Effector memory CD8-positive, alpha-beta T cell (primary cell): ENCODE results near the gene TEPSIN.
A peak's percentile ranks its signal among the peaks of the same experiment; 100 is the strongest.

Experiments
- ATAC-seq: fragments of 150-1000 bp; cut with Tn5 transposase; replicated peaks from 2 replicates; pipeline ENCODE4 v1.10.0; 2021; ENCODE audit warnings: mild to moderate bottlenecking, moderate library complexity
- DNase-seq, 3 experiments: peaks; one replicate each; pipeline ENCODE4 v3.0.0; 2021
- H3K27ac Mint-ChIP-seq, 2 donors: one replicate each; pipeline ENCODE4 v1.8.0; 2022; ENCODE audit warnings: mild to moderate bottlenecking in 2 of 2, mixed read lengths in 2 of 2, moderate library complexity in 2 of 2
- H3K27me3 Mint-ChIP-seq, 2 donors: one replicate each; pipeline ENCODE4 v1.8.0; 2022; ENCODE audit warnings: mixed read lengths in 2 of 2
- H3K36me3 Mint-ChIP-seq: one replicate; pipeline ENCODE4 v1.8.0; 2022; ENCODE audit warnings: mild to moderate bottlenecking, moderate library complexity, mixed read lengths; ENCODE audit not compliant: insufficient read depth
- H3K4me1 Mint-ChIP-seq, 2 donors: one replicate each; pipeline ENCODE4 v1.8.0; 2022; ENCODE audit warnings: low read depth in 2 of 2, mixed read lengths in 2 of 2
- H3K4me3 Mint-ChIP-seq, 2 donors: one replicate each; pipeline ENCODE4 v1.8.0; 2022; ENCODE audit warnings: mild to moderate bottlenecking in 2 of 2, mixed read lengths in 2 of 2, moderate library complexity in 2 of 2
- H3K9me3 Mint-ChIP-seq, 2 donors: one replicate each; pipeline ENCODE4 v1.8.0; 2022; ENCODE audit warnings: mixed read lengths in 2 of 2

TEPSIN gene

DNA sequence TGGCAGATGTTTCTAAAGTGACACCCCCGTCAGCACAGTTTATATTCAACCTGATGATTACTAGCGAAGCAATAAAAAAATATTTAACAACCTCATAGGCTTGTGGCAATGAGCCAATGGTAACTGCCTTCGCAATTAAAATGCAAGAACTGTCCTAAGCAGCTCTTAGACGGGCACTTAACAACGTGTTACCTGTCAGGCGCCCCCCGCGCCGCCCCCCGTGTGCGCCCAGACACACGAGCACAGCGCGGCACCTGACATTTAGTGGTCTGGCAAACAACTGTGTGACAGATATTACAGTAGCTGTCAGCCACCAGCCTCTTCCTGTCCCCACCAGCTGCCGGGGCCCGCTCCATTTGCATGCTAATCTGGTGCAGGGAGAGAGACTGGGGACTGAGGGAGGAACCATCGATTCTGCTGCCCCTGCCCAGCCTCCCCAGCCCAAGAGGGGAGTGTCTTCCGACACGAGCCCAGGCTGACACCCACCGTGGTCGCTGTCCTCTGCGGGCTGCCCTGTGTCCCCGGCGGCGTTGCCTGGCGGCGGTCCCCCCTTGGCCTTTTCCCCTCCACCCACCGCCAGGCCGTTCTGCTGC lies 12.9 kb upstream of the TEPSIN start:
- H3K9me3 Mint-ChIP-seq = no peaks in the 10 kb centered on the region
- H3K4me1 Mint-ChIP-seq = peaks cover 14 to 17% of the 10 kb centered on the region in 2 donors
- peaks cover 36% of the 10 kb centered on the region for H3K36me3 Mint-ChIP-seq
- peak overlapping the region in 1 of 2 donors; percentile 83 for H3K27ac Mint-ChIP-seq
- peak in 1 of 3 experiments; percentile 30 for DNase-seq
- no peaks in the 10 kb centered on the region for H3K27me3 Mint-ChIP-seq
- peak; percentile 57 for ATAC-seq
- peak overlapping the region in 1 of 2 donors; percentile 22 for H3K4me3 Mint-ChIP-seq

DNA sequence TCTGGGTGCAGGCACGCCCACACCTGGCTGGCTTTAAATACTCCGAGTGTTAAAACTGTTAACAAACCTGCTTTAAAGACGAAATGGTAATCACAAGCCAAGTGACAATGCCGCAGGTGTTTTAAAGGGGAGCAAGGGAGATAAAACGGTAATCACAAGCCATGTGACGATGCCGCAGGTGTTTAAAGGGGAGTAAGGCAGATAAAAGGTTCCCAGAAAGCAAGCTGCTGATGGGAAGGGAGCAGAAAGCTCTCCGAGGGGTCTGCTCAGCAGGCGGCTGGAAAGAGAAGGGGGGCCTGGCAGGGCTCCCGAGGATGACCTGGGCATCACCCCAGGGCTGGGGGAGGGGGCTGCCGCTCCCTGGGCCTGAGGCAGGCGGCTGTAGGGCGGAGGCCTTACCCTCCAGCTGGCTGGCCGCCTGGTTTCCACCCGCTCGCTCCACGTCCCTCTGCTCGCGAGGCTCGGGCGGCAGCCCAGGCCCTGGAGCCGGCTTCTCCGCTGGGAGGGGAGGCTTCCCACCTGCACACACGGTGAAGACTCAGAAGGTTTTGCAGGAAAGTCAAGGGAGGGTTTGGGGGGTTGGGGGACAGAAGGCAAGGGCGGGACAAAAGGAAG lies 12.3 kb upstream of the TEPSIN start:
- ATAC-seq (no peak), DNase-seq (no peak)
- Mint-ChIP-seq H3K4me3 (peak overlapping the region in 1 of 2 donors; percentile 22), H3K27ac (peak overlapping the region in 1 of 2 donors; percentile 19), H3K4me1 (peaks cover 15 to 17% of the 10 kb centered on the region in 2 donors), H3K27me3 (no peaks in the 10 kb centered on the region), H3K9me3 (no peaks in the 10 kb centered on the region), H3K36me3 (peaks cover 36% of the 10 kb centered on the region)

- no peak overlapping the region for H3K4me3 Mint-ChIP-seq
- DNase-seq (no peak), ATAC-seq (no peak)
- no peaks in the 10 kb centered on the region for H3K9me3 Mint-ChIP-seq
- peaks cover 15 to 17% of the 10 kb centered on the region in 2 donors for H3K4me1 Mint-ChIP-seq
- peaks cover 36% of the 10 kb centered on the region for H3K36me3 Mint-ChIP-seq
- no peaks in the 10 kb centered on the region for H3K27me3 Mint-ChIP-seq
- H3K27ac Mint-ChIP-seq = peak overlapping the region in 1 of 2 donors; percentile 62
These were observed 11.6 kb upstream of the TEPSIN start for GRCh38 chr17:81250286-81251093.

DNA sequence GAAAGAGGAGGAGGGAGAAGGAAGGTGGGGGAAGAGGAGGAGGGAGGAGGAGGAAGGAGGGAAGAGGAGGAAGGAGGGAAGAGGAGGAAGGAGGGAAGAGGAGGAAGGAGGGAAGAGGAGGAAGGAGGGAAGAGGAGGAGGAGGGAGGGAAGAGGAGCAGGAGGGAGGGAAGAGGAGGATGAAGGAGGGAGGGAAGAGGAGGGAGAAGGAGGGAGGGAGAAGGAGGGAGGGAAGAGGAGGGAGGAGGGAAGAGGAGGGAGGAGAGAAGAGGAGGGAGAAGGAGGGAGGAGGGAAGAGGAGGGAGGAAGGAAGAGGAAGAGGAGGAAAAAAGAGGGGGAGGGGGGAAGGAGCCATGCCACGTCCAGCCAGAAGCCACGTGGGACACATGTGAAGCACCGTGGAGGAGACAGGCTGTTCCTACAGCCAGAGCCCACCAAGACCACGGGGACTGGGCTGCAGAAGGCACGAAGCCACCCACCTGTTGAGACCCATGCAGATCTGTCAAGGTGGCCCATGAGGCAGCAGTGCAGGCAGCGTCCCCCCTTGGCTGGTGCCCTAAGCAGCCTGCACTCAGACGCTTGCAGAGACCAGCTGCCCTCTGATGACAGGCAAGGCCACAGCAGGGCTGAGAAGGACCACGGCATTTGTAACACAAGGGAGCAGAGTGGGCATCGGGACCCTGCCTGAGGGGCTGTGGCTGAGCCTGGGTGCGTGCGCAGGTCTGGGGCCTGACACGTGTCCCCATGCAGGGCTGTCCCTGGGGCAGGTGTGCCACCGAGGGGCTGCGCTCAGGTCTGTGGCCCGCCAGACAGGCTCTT lies 10.6 kb upstream of the TEPSIN start:
- peaks cover 17% of the 10 kb centered on the region in 2 donors for H3K4me1 Mint-ChIP-seq
- peak overlapping the region in 1 of 2 donors; percentile 62 for H3K27ac Mint-ChIP-seq
- ATAC-seq (no peak), DNase-seq (no peak)
- no peaks in the 10 kb centered on the region for H3K9me3 Mint-ChIP-seq
- no peaks in the 10 kb centered on the region for H3K27me3 Mint-ChIP-seq
- H3K4me3 Mint-ChIP-seq = no peak overlapping the region
- peaks cover 34% of the 10 kb centered on the region for H3K36me3 Mint-ChIP-seq

DNA sequence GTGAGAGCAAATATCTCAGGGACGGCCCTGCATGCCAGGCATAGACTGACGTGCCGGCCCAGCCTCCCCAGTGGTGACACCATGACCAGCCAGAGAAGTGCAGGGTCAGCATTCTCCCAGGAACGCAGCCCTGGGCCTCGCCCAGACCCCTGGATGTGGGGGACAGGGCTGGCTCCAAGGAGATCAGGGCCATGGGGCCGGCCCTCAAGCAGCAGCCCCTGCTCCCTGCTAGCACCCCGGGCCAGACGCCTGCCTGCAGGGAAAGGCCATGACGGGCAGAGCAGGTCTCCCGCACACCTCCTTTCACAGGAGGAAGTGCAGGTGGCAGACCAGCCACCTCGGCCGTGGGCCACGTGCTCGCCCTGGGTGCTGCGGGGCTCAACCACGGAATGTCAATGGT lies 9.8 kb upstream of the TEPSIN start:
- H3K27me3 Mint-ChIP-seq = no peaks in the 10 kb centered on the region
- ATAC-seq (no peak), DNase-seq (no peak)
- no peaks in the 10 kb centered on the region for H3K9me3 Mint-ChIP-seq
- H3K4me1 Mint-ChIP-seq = peaks cover 12 to 13% of the 10 kb centered on the region in 2 donors
- no peak overlapping the region for H3K4me3 Mint-ChIP-seq
- peak overlapping the region in 1 of 2 donors; percentile 58 for H3K27ac Mint-ChIP-seq
- peaks cover 29% of the 10 kb centered on the region for H3K36me3 Mint-ChIP-seq

DNA sequence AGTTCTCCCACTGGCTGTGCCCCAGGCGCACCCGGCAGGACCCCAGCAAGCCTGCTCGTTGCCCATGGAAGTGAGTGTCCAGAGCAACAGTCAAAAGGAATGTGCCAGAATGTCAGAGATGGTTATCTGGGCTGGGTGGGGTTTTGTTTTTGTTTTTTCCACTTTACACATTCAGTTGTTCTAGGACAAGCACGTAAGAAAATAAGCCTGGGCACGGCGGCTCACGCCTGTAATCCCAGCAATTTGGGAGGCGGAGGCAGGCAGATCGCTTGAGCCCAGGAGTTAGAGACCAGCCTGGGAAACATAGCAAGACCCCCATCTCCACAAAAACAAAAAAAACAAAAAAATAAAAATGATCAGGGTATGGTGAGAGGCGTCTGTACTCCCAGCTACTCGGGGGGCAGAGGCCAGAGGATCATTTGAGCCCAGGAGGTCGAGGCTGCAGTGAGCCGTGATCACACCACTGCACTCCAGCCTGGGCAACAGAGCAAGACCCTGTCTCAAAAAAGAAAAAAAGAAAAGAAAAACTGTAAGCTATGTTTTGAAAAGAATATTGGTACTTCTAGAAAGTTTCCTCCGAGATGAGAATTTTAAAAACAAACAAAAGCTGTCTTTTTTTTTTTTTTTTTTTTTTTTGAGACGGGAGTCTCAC lies 8.6 kb upstream of the TEPSIN start:
- peaks cover 19% of the 10 kb centered on the region for H3K36me3 Mint-ChIP-seq
- DNase-seq = no peak
- peaks cover 4 to 6% of the 10 kb centered on the region in 2 donors for H3K4me1 Mint-ChIP-seq
- no peaks in the 10 kb centered on the region for H3K27me3 Mint-ChIP-seq
- H3K27ac Mint-ChIP-seq = no peak overlapping the region
- ATAC-seq = no peak
- no peaks in the 10 kb centered on the region for H3K9me3 Mint-ChIP-seq
- H3K4me3 Mint-ChIP-seq = no peak overlapping the region

- H3K4me1 Mint-ChIP-seq = peaks cover 6 to 11% of the 10 kb centered on the region in 2 donors
- H3K9me3 Mint-ChIP-seq = no peaks in the 10 kb centered on the region
- H3K27me3 Mint-ChIP-seq = no peaks in the 10 kb centered on the region
- no peak overlapping the region for H3K27ac Mint-ChIP-seq
- ATAC-seq (no peak), DNase-seq (no peak)
- no peak overlapping the region for H3K4me3 Mint-ChIP-seq
- peaks cover 15% of the 10 kb centered on the region for H3K36me3 Mint-ChIP-seq
These were observed 8.0 kb upstream of the TEPSIN start for GRCh38 chr17:81246679-81247338.

- Mint-ChIP-seq H3K27me3 (no peaks in the 10 kb centered on the region), H3K4me1 (peaks cover 11 to 16% of the 10 kb centered on the region in 2 donors), H3K9me3 (no peaks in the 10 kb centered on the region), H3K36me3 (peaks cover 16% of the 10 kb centered on the region), H3K4me3 (no peak overlapping the region), H3K27ac (no peak overlapping the region)
- ATAC-seq (no peak), DNase-seq (no peak)
These were observed 7.5 kb upstream of the TEPSIN start for GRCh38 chr17:81246343-81246670.

GRCh38 chr17:81245665-81246342 lies 6.9 kb upstream of the TEPSIN start:
- peaks cover 16 to 21% of the 10 kb centered on the region in 2 donors for H3K4me1 Mint-ChIP-seq
- no peak overlapping the region for H3K4me3 Mint-ChIP-seq
- no peaks in the 10 kb centered on the region for H3K27me3 Mint-ChIP-seq
- DNase-seq (no peak), ATAC-seq (no peak)
- H3K36me3 Mint-ChIP-seq = peaks cover 21% of the 10 kb centered on the region
- H3K27ac Mint-ChIP-seq = peak overlapping the region in 1 of 2 donors; percentile 32
- no peaks in the 10 kb centered on the region for H3K9me3 Mint-ChIP-seq

DNA sequence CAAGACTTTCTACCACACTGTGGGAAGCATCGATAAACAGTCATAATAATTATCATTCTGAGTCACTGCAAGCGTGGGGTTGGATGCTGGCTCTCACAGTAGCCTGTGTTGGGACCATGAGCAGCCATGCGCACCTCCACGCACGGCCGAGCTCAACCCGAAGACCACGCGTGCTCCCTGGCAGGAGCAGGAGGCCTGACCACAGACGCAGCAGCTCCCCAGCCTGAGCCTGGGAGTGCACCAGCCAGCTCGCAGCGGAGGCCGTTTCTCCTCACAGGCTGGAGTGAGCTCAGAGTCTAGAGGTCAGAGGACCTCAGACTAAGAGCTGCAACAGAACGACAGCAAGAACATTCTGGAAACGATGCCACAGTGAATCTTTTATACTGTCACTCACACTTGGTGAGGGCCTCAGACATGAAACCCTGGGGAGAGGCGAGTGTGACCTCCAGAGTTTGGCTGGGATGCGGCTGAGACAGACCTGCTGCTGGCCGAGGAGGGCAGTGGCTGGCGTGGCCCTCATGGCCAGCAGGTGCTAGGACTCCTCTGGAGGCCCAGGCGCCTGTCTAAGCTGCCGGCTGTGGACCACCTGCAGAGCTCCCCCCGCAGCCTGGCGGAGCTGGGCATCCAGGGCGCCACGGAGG lies 6.3 kb upstream of the TEPSIN start:
- no peak overlapping the region for H3K4me3 Mint-ChIP-seq
- peak overlapping the region; percentile 32 to 60 for H3K27ac Mint-ChIP-seq
- H3K9me3 Mint-ChIP-seq = no peaks in the 10 kb centered on the region
- no peaks in the 10 kb centered on the region for H3K27me3 Mint-ChIP-seq
- DNase-seq (no peak), ATAC-seq (no peak)
- peaks cover 27% of the 10 kb centered on the region for H3K36me3 Mint-ChIP-seq
- H3K4me1 Mint-ChIP-seq = peaks cover 19 to 24% of the 10 kb centered on the region in 2 donors

DNA sequence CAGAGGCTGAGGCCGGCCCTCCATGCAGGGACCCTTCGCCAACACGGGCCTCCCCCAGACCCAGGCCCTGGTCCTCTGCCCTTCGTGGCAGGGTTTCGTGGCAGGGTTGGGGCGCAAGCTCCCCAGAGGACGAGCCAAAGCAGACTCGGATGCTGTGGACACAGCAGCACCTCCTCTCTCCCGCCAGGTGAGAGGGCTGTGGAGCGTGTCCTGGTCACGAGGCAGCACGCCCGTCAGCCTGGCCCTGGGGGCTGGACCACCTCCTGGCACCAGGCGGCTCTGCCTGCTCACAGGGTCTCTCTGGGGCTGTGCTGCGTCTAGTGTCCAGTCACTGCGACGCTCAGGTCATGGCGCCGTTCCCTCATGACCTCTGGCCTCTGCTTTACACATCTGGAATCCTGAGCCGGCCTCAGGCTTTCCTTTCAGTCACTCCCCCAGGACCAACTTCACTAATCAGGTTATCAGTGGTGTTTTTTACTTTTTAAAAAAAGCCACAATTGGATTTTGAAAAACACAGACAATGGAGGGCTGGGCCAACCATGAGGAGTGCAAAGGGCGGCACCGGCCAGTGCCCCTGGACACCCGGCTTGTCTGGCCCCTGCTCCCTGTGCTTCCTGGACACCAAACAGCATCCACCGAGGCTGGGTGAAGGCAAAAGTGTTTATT lies 5.6 kb upstream of the TEPSIN start:
- no peak overlapping the region for H3K4me3 Mint-ChIP-seq
- no peaks in the 10 kb centered on the region for H3K27me3 Mint-ChIP-seq

More for the DNA sequence above, 5.6 kb upstream of the TEPSIN start:
- Mint-ChIP-seq H3K4me1 (peaks cover 22 to 29% of the 10 kb centered on the region in 2 donors), H3K36me3 (peaks cover 24% of the 10 kb centered on the region), H3K9me3 (no peaks in the 10 kb centered on the region), H3K27ac (peak overlapping the region; percentile 32 to 60)
- DNase-seq (no peak), ATAC-seq (no peak)
